LNCAP (cell line): Measurements from ENCODE around the gene RIMKLA.

ENCODE experiments used
- TF ChIP-seq, protein P1 (sequence below): fragments of 450-650 bp; IDR thresholded peaks from 2 replicates; pipeline ENCODE4 v1.5.1; 2017; ENCODE audit warnings: mild to moderate bottlenecking

The RIMKLA gene

DNA sequence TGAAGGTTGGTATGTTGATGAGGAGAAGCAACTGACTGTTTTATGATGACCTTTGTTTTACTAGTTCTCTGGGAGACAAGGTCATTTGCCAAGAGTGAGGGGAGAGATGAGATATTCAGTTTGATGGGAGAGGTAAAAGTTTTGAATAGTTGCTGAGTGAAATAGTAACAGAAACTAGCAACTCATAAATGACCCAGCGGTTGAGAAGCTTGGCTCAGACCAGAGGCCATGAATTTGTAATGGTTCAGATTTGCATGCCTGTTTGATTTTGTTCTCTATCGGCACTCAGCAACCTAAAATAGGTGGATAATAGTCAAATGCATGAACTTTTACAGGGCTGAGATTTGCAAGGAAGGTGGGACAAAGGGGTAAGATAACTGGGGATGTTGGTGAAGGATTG, 89.1 kb downstream of the RIMKLA start:
- TF ChIP-seq, protein P1, sequence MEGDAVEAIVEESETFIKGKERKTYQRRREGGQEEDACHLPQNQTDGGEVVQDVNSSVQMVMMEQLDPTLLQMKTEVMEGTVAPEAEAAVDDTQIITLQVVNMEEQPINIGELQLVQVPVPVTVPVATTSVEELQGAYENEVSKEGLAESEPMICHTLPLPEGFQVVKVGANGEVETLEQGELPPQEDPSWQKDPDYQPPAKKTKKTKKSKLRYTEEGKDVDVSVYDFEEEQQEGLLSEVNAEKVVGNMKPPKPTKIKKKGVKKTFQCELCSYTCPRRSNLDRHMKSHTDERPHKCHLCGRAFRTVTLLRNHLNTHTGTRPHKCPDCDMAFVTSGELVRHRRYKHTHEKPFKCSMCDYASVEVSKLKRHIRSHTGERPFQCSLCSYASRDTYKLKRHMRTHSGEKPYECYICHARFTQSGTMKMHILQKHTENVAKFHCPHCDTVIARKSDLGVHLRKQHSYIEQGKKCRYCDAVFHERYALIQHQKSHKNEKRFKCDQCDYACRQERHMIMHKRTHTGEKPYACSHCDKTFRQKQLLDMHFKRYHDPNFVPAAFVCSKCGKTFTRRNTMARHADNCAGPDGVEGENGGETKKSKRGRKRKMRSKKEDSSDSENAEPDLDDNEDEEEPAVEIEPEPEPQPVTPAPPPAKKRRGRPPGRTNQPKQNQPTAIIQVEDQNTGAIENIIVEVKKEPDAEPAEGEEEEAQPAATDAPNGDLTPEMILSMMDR: no peak
